ENCODE measurements around the gene AFTPH.

The AFTPH gene

GRCh38 chr2:64504774-64505720 lies 19.1 kb upstream of the AFTPH start:
- DNase-seq (ENCODE audit: low spot score): no peak
- in situ Hi-C loops (cut with MboI; ENCODE audit: low sequenced_read_pairs, unreplicated experiment): loop anchor here (10.0 to 25.0 kb wide), 2 partner anchors 370 to 532 kb away; no protein-coding TSS in a partner anchor
- no peak for TF ChIP-seq CTCF (IDR thresholded peaks at IDR 0.05; ENCODE audit: borderline replicate concordance, control extremely low read depth, extremely low read depth, insufficient read depth, missing control alignments)

- no peak for DNase-seq (ENCODE audit: low spot score)
- in situ Hi-C loops (cut with MboI; ENCODE audit: low sequenced_read_pairs, unreplicated experiment): loop anchor here (10.0 to 25.0 kb wide), 2 partner anchors 368 to 531 kb away; no protein-coding TSS in a partner anchor
- TF ChIP-seq CTCF (IDR thresholded peaks at IDR 0.05; ENCODE audit: borderline replicate concordance, control extremely low read depth, extremely low read depth, insufficient read depth, missing control alignments): no peak
Observed at GRCh38 chr2:64506686-64507085, 17.4 kb upstream of the AFTPH start.

GRCh38 chr2:64514008-64514407 lies 10.1 kb upstream of the AFTPH start:
- in situ Hi-C loops (cut with MboI; ENCODE audit: low sequenced_read_pairs, unreplicated experiment): loop anchor here (25.0 kb wide), 1 partner anchor 523 kb away; no protein-coding TSS in a partner anchor
- TF ChIP-seq CTCF (IDR thresholded peaks at IDR 0.05; ENCODE audit: borderline replicate concordance, control extremely low read depth, extremely low read depth, insufficient read depth, missing control alignments): no peak
- DNase-seq (ENCODE audit: low spot score): no peak

GRCh38 chr2:64515086-64515485 lies 9.0 kb upstream of the AFTPH start:
- no peak for TF ChIP-seq CTCF (IDR thresholded peaks at IDR 0.05; ENCODE audit: borderline replicate concordance, control extremely low read depth, extremely low read depth, insufficient read depth, missing control alignments)
- in situ Hi-C loops (cut with MboI; ENCODE audit: low sequenced_read_pairs, unreplicated experiment): loop anchor here (25.0 kb wide), 1 partner anchor 522 kb away; no protein-coding TSS in a partner anchor
- no peak for DNase-seq (ENCODE audit: low spot score)

- DNase-seq (ENCODE audit: low spot score): no peak
- no peak for TF ChIP-seq CTCF (IDR thresholded peaks at IDR 0.05; ENCODE audit: borderline replicate concordance, control extremely low read depth, extremely low read depth, insufficient read depth, missing control alignments)
- in situ Hi-C loops (cut with MboI; ENCODE audit: low sequenced_read_pairs, unreplicated experiment): loop anchor here (25.0 kb wide), 1 partner anchor 520 kb away; no protein-coding TSS in a partner anchor
Observed at GRCh38 chr2:64516651-64517510, 7.2 kb upstream of the AFTPH start.

- TF ChIP-seq CTCF (IDR thresholded peaks at IDR 0.05; ENCODE audit: borderline replicate concordance, control extremely low read depth, extremely low read depth, insufficient read depth, missing control alignments): no peak
- in situ Hi-C loops (cut with MboI; ENCODE audit: low sequenced_read_pairs, unreplicated experiment): loop anchor here (25.0 kb wide), 1 partner anchor 520 kb away; no protein-coding TSS in a partner anchor
- DNase-seq (ENCODE audit: low spot score): no peak
Observed at GRCh38 chr2:64517511-64517884, 6.6 kb upstream of the AFTPH start.
